ENCODE results near the gene PITPNB. TPM values are rescaled to one million over a fixed set of nuclear protein-coding genes. Genes with fewer than 3 reads are reported as not detected.

Gene PITPNB
- total RNA-seq, 4 donors from 2014 or later = 28.0 to 48.2 (median 40.3) TPM

DNA sequence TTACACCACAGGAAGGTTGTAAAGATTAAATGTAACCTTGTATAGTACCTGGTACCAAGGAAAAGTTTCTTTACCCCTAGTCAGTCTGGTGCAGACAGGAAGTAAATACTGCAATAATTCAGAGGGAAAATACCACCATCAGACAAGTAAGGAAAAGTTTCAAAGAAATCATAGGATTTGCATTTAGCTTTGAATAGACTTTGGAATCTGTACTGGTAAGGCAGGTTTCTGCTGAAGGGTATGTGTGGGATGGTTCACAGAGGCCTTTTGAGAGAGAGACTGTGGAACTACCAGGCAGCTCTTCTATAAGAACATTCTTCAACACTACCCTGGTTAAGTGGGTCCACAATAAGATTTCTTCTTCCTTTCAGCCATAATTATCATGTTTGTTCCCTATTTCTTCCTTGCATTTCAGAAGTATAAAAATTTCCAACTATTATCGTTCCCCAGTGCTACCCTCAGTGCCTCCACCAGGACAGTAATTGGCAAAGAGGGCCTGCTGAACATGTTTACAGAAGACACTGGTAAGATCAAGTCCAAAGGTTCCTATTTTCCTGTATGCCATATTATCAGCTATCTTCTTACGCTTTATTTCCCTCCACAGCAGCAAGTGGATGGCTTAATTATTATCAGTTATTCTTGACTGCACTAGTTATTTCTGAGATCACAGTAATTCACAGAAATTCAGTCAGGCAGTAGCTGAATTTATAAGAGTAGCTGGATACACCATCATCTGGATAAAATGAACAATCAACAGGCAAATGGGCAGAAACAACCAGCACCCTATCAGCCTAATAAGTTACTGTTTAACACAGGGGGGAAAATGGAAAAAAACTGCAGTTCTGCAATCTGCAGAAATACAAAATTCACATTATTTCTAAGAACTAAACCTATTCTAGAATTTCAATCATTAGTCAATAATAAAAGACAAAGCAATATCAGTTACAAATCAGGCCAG, 48.5 kb downstream of the PITPNB start:
- no peaks in the 10 kb centered on the region for H3K36me3 ChIP-seq
- 40 to 61% methylated on average over 2 of the region's 2 CpGs for WGBS, 2 donors (ENCODE audit: low coverage in 1 of 2)
- no peaks in the 10 kb centered on the region for H3K9me3 ChIP-seq
- no peak for DNase-seq
- H3K27ac ChIP-seq = peak overlapping the region; percentile 63 to 85 (median 80)
- no peak overlapping the region for H3K4me3 ChIP-seq
- intact Hi-C loops (cut with DNase I; ENCODE audit: low total_unique reads) (no loop called here), in situ Hi-C loops (cut with MboI; ENCODE audit: low pct_ligation_motif_present in 1 of 4, low pct_unique_long_range_greater_than_20kb in 1 of 4, low sequenced_read_pairs in 3 of 4) (no loop called here)
- H3K4me1 ChIP-seq = peaks cover 48 to 85% (median 60%) of the 10 kb centered on the region in 4 donors
- TF ChIP-seq, protein P1, sequence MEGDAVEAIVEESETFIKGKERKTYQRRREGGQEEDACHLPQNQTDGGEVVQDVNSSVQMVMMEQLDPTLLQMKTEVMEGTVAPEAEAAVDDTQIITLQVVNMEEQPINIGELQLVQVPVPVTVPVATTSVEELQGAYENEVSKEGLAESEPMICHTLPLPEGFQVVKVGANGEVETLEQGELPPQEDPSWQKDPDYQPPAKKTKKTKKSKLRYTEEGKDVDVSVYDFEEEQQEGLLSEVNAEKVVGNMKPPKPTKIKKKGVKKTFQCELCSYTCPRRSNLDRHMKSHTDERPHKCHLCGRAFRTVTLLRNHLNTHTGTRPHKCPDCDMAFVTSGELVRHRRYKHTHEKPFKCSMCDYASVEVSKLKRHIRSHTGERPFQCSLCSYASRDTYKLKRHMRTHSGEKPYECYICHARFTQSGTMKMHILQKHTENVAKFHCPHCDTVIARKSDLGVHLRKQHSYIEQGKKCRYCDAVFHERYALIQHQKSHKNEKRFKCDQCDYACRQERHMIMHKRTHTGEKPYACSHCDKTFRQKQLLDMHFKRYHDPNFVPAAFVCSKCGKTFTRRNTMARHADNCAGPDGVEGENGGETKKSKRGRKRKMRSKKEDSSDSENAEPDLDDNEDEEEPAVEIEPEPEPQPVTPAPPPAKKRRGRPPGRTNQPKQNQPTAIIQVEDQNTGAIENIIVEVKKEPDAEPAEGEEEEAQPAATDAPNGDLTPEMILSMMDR (IDR thresholded peaks at IDR 0.05) = peak in 2 of 5 experiments; percentile 35 to 57
- TF ChIP-seq POLR2AphosphoS5 (IDR thresholded peaks at IDR 0.05) = peak in 1 of 3 donors; percentile 27
- TF ChIP-seq EP300 (IDR thresholded peaks at IDR 0.05; ENCODE audit: low read depth) = no peak
- no peaks in the 10 kb centered on the region for H3K27me3 ChIP-seq

- intact Hi-C loops (cut with DNase I; ENCODE audit: low total_unique reads) = no loop called here
- no peaks in the 10 kb centered on the region for H3K9me3 ChIP-seq
- no peaks in the 10 kb centered on the region for H3K36me3 ChIP-seq
- H3K4me1 ChIP-seq = peaks cover 32 to 78% (median 58%) of the 10 kb centered on the region in 4 donors
- H3K27ac ChIP-seq = peak overlapping the region; percentile 63 to 85 (median 80)
- no peak for DNase-seq
- H3K27me3 ChIP-seq = no peaks in the 10 kb centered on the region
- H3K4me3 ChIP-seq = peak overlapping the region in 1 of 4 donors; percentile 5
- in situ Hi-C loops (cut with MboI; ENCODE audit: low pct_ligation_motif_present in 1 of 4, low pct_unique_long_range_greater_than_20kb in 1 of 4, low sequenced_read_pairs in 3 of 4) = no loop called here
- TF ChIP-seq, protein P1 (IDR thresholded peaks at IDR 0.05) = no peak
- TF ChIP-seq EP300 (IDR thresholded peaks at IDR 0.05; ENCODE audit: low read depth) = no peak
- TF ChIP-seq POLR2AphosphoS5 (IDR thresholded peaks at IDR 0.05) = no peak
- TF ChIP-seq POLR2A (IDR thresholded peaks at IDR 0.05) = no peak
- WGBS, 2 donors (ENCODE audit: low coverage in 1 of 2) = 41 to 49% methylated on average over 4 to 6 of the region's 6 CpGs
These were observed 50.2 kb downstream of the PITPNB start for GRCh38 chr22:27868732-27869282.

DNA sequence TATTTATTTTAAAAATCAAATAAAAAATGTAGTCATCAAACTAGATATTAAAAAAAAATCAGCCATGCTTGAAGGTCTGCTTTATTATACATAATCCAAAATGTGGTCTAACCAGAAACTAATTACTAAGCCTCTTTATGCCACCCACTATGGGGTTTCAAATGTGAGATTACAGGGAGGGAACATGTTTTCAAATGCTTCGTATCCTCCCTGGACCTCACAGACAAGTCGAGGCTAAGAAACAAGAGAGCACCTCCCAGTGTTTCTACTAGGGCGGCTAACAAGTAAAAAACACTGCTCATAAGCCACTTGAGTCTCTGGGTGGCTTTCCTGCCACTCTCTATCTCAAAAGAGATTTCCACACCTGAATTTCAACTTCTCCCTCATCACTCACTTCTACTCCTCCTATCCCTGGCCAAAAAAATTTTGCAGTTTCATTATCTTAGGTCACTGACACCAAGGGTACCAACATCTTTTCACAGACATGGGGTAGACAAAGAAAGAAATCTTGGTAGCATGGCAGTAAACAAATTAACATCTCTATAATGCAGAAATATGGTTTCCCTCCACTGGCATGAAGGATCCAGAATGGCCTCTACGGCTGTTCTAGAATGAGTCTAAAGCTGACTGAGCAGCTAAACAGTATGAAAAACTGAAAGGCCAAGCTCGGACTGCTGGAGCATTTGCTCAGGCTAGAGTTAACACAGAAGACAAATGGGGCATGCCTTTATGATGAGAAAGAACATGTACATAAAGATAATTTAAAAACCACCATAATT, 50.9 kb downstream of the PITPNB start:
- TF ChIP-seq, protein P1 (IDR thresholded peaks at IDR 0.05) = no peak
- TF ChIP-seq POLR2AphosphoS5 (IDR thresholded peaks at IDR 0.05) (no peak), POLR2A (IDR thresholded peaks at IDR 0.05) (no peak), EP300 (IDR thresholded peaks at IDR 0.05; ENCODE audit: low read depth) (no peak)
- peak overlapping the region; percentile 63 to 85 (median 80) for H3K27ac ChIP-seq

More for the DNA sequence above, 50.9 kb downstream of the PITPNB start:
- WGBS, 2 donors (ENCODE audit: low coverage in 1 of 2) = 65 to 66% methylated on average over 2 to 5 of the region's 5 CpGs
- DNase-seq = no peak
- intact Hi-C loops (cut with DNase I; ENCODE audit: low total_unique reads) = no loop called here
- no peaks in the 10 kb centered on the region for H3K36me3 ChIP-seq
- no peaks in the 10 kb centered on the region for H3K27me3 ChIP-seq
- H3K9me3 ChIP-seq = no peaks in the 10 kb centered on the region
- in situ Hi-C loops (cut with MboI; ENCODE audit: low pct_ligation_motif_present in 1 of 4, low pct_unique_long_range_greater_than_20kb in 1 of 4, low sequenced_read_pairs in 3 of 4) = no loop called here
- H3K4me3 ChIP-seq = peak overlapping the region in 1 of 4 donors; percentile 5
- peaks cover 36 to 78% (median 56%) of the 10 kb centered on the region in 4 donors for H3K4me1 ChIP-seq
